Measurements from ENCODE around the gene PRR20G. TPM values are rescaled to one million over a fixed set of nuclear protein-coding genes. Genes with fewer than 3 reads are reported as not detected.
A peak's percentile ranks its signal among the peaks of the same experiment; 100 is the strongest.

Gene PRR20G
- not detected for total RNA-seq (2013)
- polyA plus RNA-seq (not detected), polyA minus RNA-seq (not detected in 2 replicates), total RNA-seq (0 to 0.23 (median 0) reads per million in 11 experiments)

DNA sequence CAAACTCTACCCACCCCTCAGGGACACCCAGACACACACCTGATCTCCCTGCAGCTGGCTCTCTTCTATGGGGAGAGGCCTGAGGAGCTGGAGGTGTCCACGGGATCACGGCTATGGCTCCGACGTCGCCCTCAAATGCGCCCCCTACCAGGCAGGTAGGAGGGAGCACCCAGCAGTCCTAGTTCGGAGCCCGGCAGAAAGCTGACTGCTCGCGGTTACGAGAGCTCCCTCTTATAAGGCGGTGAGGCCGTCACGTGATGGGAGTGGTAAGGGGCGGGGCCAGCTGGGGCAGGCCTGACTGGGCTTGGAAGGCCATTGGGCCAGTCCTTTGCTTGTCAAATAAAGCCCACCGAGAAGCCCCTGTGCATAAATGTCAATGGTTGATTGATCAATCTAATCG lies at the start of gene PRR20G:
Gene PRR20G (minus strand): TSS at position 207 of the 400 bp plus-strand sequence. CDS start 681 bp downstream, outside the sequence.
- intact Hi-C loops (cut with micrococcal nuclease): no loop called here
- peaks cover 2 to 26% (median 14%) of the 10 kb centered on the region in 7 donors for H3K9me3 Mint-ChIP-seq
- H3K27ac Mint-ChIP-seq: peak within 1 kb of the TSS in 2 of 7 donors; percentile 46 to 57

DNA sequence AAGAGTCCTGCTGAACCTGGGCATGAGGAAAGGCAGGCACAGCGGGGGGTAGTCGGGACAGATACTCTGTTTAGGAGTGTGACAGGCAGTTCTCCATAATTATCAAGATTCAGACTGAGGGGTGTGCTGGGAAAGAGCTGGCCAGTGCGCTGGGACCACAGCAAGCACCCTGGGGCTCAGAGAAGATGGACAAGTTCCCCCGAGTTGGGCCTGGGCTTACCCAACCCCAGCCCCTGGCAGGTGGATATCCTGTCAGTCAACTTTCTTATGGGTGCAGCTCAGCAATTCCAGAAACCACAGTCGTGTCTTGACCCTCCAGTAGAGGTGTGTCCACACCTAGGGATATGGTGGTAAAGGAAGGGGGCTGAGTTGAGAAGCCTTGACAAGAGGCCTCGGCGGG lies 49.2 kb upstream of the PRR20G start:
- H3K4me1 Mint-ChIP-seq: peaks cover 5% of the 10 kb centered on the region
- DNase-seq: no peak
- intact Hi-C loops (cut with micrococcal nuclease): no loop called here
- Histone ChIP-seq H3K9me3 (replicated peaks in 1 of 2; ENCODE audit: control insufficient read depth in 1 of 2, insufficient read depth in 1 of 2, low read length in 2 of 2) (peaks cover 11 to 32% of the 10 kb centered on the region in 2 donors), H3K4me3 (replicated peaks in 1 of 3; ENCODE audit: low read depth in 2 of 3, low read length in 3 of 3) (no peak overlapping the region), H3K36me3 (replicated peaks in 1 of 2; ENCODE audit: control insufficient read depth in 1 of 2, insufficient read depth in 2 of 2, low read length in 2 of 2) (no peaks in the 10 kb centered on the region), H4K20me1 (ENCODE audit: insufficient read depth, low read length) (no peaks in the 10 kb centered on the region), H3K79me2 (ENCODE audit: insufficient read depth, low read length) (no peaks in the 10 kb centered on the region), H2AFZ (ENCODE audit: insufficient read depth, low read depth, low read length, poor library complexity, severe bottlenecking) (no peak overlapping the region), H3K27ac (ENCODE audit: low read depth in 1 of 2, low read length in 2 of 2) (no peak overlapping the region), H3K4me2 (replicated peaks; ENCODE audit: extremely low read depth, low read length, poor library complexity, severe bottlenecking) (no peak overlapping the region), H3K4me1 (ENCODE audit: control insufficient read depth in 1 of 2, insufficient read depth in 2 of 2, low read length in 2 of 2) (no peaks in the 10 kb centered on the region), H3K9ac (ENCODE audit: insufficient read depth, low read length, poor library complexity, severe bottlenecking) (no peak overlapping the region), H3K27me3 (ENCODE audit: control insufficient read depth in 2 of 2, insufficient read depth in 2 of 2, low read length in 2 of 2) (peaks cover 26 to 44% of the 10 kb centered on the region in 2 donors)
- TF ChIP-seq, protein P1, sequence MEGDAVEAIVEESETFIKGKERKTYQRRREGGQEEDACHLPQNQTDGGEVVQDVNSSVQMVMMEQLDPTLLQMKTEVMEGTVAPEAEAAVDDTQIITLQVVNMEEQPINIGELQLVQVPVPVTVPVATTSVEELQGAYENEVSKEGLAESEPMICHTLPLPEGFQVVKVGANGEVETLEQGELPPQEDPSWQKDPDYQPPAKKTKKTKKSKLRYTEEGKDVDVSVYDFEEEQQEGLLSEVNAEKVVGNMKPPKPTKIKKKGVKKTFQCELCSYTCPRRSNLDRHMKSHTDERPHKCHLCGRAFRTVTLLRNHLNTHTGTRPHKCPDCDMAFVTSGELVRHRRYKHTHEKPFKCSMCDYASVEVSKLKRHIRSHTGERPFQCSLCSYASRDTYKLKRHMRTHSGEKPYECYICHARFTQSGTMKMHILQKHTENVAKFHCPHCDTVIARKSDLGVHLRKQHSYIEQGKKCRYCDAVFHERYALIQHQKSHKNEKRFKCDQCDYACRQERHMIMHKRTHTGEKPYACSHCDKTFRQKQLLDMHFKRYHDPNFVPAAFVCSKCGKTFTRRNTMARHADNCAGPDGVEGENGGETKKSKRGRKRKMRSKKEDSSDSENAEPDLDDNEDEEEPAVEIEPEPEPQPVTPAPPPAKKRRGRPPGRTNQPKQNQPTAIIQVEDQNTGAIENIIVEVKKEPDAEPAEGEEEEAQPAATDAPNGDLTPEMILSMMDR (IDR thresholded peaks at IDR 0.05): no peak
- H3K27me3 Mint-ChIP-seq (ENCODE audit: low read depth in 3 of 3): peaks cover 30 to 51% (median 36%) of the 10 kb centered on the region in 3 donors
- H3K4me3 Mint-ChIP-seq: peak overlapping the region in 1 of 2 donors; percentile 62
- no peak overlapping the region for H3K27ac Mint-ChIP-seq
- 94% methylated on average over 4 of the region's 7 CpGs for WGBS (ENCODE audit: insufficient coverage)
- H3K36me3 Mint-ChIP-seq: peaks cover 0 to 3% of the 10 kb centered on the region in 2 donors
- H3K9me3 Mint-ChIP-seq: peaks cover 12 to 38% (median 20%) of the 10 kb centered on the region in 7 donors

More for the DNA sequence above, at the start of gene PRR20G:
- TF ChIP-seq, protein P1 (IDR thresholded peaks at IDR 0.05): no peak
- peaks cover 0 to 4% of the 10 kb centered on the region in 2 donors for H3K4me1 ChIP-seq (ENCODE audit: control insufficient read depth in 1 of 2, insufficient read depth in 2 of 2, low read length in 2 of 2)
- Mint-ChIP-seq H3K27me3 (ENCODE audit: low read depth in 3 of 3) (peaks cover 1 to 4% (median 3%) of the 10 kb centered on the region in 3 donors), H3K36me3 (no peaks in the 10 kb centered on the region), H3K4me1 (peaks cover 8% of the 10 kb centered on the region), H3K4me3 (no peak within 1 kb of the TSS)
- peaks cover 6 to 25% of the 10 kb centered on the region in 2 donors for H3K9me3 ChIP-seq (replicated peaks in 1 of 2; ENCODE audit: control insufficient read depth in 1 of 2, insufficient read depth in 1 of 2, low read length in 2 of 2)
- H4K20me1 ChIP-seq (ENCODE audit: insufficient read depth, low read length): no peaks in the 10 kb centered on the region
- no peak for DNase-seq
- H3K9ac ChIP-seq (ENCODE audit: insufficient read depth, low read length, poor library complexity, severe bottlenecking): no peak within 1 kb of the TSS
- H3K79me2 ChIP-seq (ENCODE audit: insufficient read depth, low read length): no peaks in the 10 kb centered on the region
- H3K27ac ChIP-seq (ENCODE audit: low read depth in 1 of 2, low read length in 2 of 2): no peak within 1 kb of the TSS
- H3K36me3 ChIP-seq (replicated peaks in 1 of 2; ENCODE audit: control insufficient read depth in 1 of 2, insufficient read depth in 2 of 2, low read length in 2 of 2): no peaks in the 10 kb centered on the region
- no peaks in the 10 kb centered on the region for H3K27me3 ChIP-seq (ENCODE audit: control insufficient read depth in 2 of 2, insufficient read depth in 2 of 2, low read length in 2 of 2)
- no peak within 1 kb of the TSS for H3K4me2 ChIP-seq (replicated peaks; ENCODE audit: extremely low read depth, low read length, poor library complexity, severe bottlenecking)
- WGBS (ENCODE audit: insufficient coverage): 87% methylated on average over 14 of the region's 17 CpGs
- H3K4me3 ChIP-seq (replicated peaks in 1 of 3; ENCODE audit: low read depth in 2 of 3, low read length in 3 of 3): no peak within 1 kb of the TSS
- H2AFZ ChIP-seq (ENCODE audit: insufficient read depth, low read depth, low read length, poor library complexity, severe bottlenecking): no peak within 1 kb of the TSS

Measured in CD14-positive monocyte (primary cell).